D721Med (cell line): Measurements from ENCODE around the gene SPSB3.

Source experiments
- DNase-seq: peaks from one replicate; pipeline ENCODE4 v3.0.0; 2011; ENCODE audit warnings: low spot score; ENCODE audit not compliant: insufficient read length
- FAIRE-seq: peaks from 2 replicates; lab custom pipeline; 2011; peaks lifted over from hg19 to GRCh38; lab: Jason Lieb, UNC
- CTCF ChIP-seq: IDR thresholded peaks from 2 replicates; pipeline ENCODE4 v1.5.1; 2012; ENCODE audit warnings: mild to moderate bottlenecking, control low read depth; ENCODE audit not compliant: insufficient read depth; ENCODE audit errors: missing control alignments

The SPSB3 gene

GRCh38 chr16:1825864-1826690 is 43.7 kb upstream of the SPSB3 start:
- no peak for TF ChIP-seq CTCF
- DNase-seq: peak; percentile 58
- FAIRE-seq: no peak

- no peak for TF ChIP-seq CTCF
- FAIRE-seq (no peak), DNase-seq (no peak)
Measured at GRCh38 chr16:1825381-1825863, 43.1 kb upstream of the SPSB3 start.

GRCh38 chr16:1823821-1824220 is 41.5 kb upstream of the SPSB3 start:
- TF ChIP-seq CTCF: peak; percentile 40
- FAIRE-seq (no peak), DNase-seq (peak; percentile 46)

- FAIRE-seq (no peak), DNase-seq (no peak)
- no peak for TF ChIP-seq CTCF
Measured at GRCh38 chr16:1822801-1823200, 40.4 kb upstream of the SPSB3 start.

- FAIRE-seq (no peak), DNase-seq (no peak)
- no peak for TF ChIP-seq CTCF
Measured at GRCh38 chr16:1821861-1822611, 39.7 kb upstream of the SPSB3 start.

GRCh38 chr16:1820946-1821290 is 38.5 kb upstream of the SPSB3 start:
- FAIRE-seq: no peak
- no peak for DNase-seq
- no peak for TF ChIP-seq CTCF
